Peyer's patch (tissue), 4 donors: ENCODE results near the gene KIAA1671.

Source experiments
- CTCF ChIP-seq, 6 experiments: fragments of 450-650 bp in 4 of 6; fragments of 200-600 bp in 2 of 6; sonication (generic) in 1 of 6; IDR thresholded peaks; one replicate each; pipeline ENCODE4 v1.5.1; 2017 to 2019; ENCODE audit warnings: antibody characterized with exemption in 6 of 6, mild to moderate bottlenecking in 3 of 6, moderate library complexity in 1 of 6
- POLR2A ChIP-seq, 2 donors: fragments of 450-650 bp; IDR thresholded peaks; one replicate each; pipeline ENCODE4 v1.5.1; 2017; ENCODE audit warnings: antibody characterized with exemption in 2 of 2, mild to moderate bottlenecking in 2 of 2, moderate library complexity in 2 of 2

GRCh38 chr22:24905909-24906308 is 46.6 kb upstream of the KIAA1671 start:
- no peak for TF ChIP-seq POLR2A (IDR thresholded peaks at IDR 0.05)
- no peak for TF ChIP-seq CTCF (IDR thresholded peaks at IDR 0.05)
